GM21619 (cell line): ENCODE measurements around the gene APBB1.
"Not testable (repeated sequence)": the region's sequence is repeated elsewhere in the genome, so short reads cannot be mapped to it uniquely, and the experiment has no call there.

ENCODE experiments used
- ATAC-seq: cut with Tn5 transposase; IDR thresholded peaks from one replicate; pipeline ENCODE4 v1.9.1; 2021; ENCODE audit not compliant: unreplicated experiment

Gene APBB1

DNA sequence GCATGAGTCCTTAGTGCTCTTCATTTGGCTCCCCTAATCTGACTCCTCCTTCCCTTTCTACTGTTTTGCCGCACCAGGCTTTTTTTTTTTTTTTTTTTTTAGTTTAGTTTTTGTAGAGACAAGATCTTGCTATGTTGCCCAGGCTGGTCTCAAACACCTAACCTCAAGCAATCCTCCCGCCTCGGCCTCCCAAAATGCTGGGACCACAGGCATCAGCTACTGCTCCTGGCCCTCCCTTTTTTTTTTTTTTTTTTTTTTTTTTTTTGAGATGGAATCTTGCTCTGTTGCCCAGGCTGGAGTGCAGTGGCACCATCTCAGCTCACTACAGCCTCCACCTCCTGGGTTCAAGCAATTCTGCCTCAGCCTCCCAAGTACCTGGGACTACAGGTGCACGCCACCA is 26.6 kb downstream of the APBB1 start:
- ATAC-seq = not testable (repeated sequence)

DNA sequence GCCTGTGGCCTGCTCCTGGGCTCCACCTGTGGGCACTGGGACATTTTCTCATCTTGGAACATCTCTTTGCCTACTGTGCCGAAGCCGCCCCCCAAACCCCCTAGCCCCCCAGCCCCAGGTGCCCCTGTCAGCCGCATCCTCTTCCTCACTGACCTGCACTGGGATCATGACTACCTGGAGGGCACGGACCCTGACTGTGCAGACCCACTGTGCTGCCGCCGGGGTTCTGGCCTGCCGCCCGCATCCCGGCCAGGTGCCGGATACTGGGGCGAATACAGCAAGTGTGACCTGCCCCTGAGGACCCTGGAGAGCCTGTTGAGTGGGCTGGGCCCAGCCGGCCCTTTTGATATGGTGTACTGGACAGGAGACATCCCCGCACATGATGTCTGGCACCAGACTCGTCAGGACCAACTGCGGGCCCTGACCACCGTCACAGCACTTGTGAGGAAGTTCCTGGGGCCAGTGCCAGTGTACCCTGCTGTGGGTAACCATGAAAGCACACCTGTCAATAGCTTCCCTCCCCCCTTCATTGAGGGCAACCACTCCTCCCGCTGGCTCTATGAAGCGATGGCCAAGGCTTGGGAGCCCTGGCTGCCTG is 27.3 kb downstream of the APBB1 start:
- no peak for ATAC-seq

DNA sequence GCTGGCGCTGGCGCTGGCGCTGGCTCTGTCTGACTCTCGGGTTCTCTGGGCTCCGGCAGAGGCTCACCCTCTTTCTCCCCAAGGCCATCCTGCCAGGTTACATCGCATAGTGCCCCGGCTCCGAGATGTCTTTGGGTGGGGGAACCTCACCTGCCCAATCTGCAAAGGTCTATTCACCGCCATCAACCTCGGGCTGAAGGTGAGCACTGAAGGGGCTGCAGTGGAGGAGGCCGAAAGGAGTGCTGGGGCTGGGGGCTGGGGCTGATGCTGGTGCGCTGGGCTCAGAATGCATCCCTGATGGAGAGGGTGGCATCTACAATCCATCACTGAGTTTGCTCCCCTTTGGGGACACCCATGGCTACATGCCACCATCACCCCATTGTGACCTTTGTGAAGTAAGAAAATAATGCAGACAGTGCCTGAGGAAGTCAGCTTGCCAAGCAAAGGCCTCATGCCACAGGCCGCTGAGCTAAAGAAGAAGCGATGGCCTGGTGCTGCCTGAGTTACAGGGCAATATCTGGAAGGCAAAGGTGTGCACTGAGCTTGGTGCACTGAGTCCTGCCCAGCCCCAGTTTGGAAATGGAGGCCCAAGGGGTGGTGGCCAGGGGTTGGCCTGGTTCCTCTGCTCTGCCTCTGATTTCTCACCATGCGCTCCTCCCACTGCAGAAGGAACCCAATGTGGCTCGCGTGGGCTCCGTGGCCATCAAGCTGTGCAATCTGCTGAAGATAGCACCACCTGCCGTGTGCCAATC is 28.0 kb downstream of the APBB1 start:
- no peak for ATAC-seq

DNA sequence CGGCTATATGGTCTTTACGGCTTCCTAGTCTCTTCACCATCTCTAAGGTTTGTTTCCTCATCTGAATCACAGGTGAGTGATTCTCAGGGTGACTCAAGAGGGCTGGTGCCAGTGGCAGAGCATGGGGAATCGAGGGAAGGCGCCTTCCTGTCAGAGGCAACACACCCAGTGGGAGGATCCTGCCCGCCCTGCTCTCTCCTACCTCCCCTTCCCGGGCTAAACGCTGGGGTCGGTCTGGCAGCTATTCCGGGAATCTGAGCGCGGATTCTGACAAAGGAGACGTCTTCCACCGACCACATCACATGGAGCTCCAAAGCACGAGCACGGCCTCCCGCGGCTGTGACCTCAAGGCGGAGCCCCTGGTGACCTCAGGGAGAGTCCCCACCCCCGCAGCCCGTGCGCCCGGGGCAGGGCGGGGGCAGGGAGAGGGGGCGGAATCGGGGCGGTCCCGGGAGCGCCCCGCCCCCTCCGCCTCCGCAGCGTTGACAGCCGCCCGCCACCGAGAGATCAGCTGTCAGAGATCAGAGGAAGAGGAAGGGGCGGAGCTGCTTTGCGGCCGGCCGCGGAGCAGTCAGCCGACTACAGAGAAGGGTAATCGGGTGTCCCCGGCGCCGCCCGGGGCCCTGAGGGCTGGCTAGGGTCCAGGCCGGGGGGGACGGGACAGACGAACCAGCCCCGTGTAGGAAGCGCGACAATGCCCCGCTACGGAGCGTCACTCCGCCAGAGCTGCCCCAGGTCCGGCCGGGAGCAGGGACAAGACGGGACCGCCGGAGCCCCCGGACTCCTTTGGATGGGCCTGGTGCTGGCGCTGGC is 28.8 kb downstream of the APBB1 start, which contains the start of gene SMPD1:
SMPD1 (plus strand) TSS at position 570 of the 813 bp plus-strand sequence; CDS start at position 695, 125 bp downstream.
- ATAC-seq = peak; percentile 96

DNA sequence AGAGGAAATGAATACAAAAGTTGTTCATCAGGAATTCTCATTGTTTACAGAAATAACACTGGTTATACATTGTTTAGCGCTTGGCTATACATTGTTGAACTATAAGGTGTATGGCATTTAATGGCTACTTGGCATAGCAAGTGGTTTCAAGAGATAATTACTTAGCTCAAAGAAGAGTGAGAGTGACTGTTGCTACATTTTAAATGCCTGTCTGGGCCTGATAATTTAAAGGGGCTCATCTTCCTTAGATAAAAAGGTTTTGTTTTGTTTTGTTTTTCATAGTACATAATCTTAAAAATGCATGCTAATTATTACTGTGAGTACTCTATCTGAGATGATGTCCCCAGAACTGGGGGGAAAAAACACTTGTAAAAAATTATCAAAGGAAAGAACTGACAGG is 30.1 kb downstream of the APBB1 start:
- no peak for ATAC-seq

DNA sequence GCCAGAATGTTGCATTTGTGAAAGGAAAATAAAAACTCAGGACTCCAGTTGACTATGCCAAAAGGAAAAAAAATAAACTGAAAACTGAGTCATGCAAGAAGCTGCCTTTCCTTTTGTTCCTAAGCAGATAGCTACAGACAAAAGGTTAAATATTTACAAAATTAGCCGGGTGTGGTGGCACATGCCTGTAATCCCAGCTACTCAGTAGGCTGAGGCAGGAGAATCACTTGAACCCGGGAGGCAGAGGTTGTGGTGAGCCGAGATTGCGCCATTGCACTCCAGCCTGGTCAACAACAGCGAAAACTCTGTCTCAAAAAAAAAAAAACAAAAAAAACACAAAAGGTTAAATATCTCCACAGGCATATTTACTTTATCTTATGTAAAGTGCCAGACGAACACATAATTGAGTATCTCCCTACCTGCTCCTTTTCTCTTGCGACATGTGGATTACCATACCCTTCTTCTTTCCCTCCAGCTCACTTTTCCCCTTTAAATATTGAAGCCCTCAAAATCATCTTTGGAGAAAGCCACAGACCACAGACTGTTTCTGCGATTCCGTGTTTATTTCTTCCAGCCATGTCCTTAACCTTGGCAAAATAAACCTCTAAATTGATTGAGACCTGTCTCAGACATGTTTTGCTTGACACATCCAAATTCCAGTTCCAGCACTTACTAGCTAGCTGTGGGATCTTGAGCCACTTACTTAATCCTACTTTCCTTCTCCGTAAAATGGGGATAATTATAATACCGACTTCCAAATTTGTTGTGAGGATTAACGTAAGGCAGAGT is 30.9 kb downstream of the APBB1 start:
- no peak for ATAC-seq

DNA sequence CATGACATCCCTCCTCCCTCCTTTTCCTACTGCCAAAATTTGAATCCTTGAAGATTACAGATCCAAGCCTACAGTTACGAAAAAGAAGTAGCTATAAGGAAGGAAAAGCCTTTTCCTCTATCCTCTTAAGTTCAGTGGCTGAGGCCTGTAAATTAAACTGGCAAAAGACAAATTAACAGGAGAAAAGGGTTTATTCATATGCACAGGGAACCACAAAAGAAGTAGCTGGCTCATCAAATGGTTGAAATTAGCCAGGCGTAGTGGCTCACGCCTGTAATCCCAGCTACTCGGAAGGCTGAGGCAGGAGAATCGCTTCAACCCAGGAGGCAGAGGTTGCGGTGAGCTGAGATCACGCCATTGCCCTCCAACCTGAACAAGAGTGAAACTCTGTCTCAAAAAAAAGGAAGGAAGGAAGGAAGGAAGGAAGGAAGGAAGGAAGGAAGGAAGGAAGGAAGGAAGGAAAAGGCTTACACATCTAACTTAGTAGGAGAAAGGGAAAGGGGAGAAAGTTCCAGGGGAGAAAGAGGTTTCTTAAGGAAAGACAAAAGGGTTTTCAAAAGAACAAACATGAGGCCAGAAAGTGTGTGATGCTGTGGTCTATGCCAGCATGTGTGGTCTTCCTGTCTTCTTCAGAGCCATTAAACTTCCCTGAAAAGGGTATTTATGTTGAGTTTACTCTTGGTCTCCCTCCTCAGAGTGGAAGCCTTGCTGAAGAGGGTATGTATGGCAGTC is 33.7 kb downstream of the APBB1 start:
- ATAC-seq = no peak

DNA sequence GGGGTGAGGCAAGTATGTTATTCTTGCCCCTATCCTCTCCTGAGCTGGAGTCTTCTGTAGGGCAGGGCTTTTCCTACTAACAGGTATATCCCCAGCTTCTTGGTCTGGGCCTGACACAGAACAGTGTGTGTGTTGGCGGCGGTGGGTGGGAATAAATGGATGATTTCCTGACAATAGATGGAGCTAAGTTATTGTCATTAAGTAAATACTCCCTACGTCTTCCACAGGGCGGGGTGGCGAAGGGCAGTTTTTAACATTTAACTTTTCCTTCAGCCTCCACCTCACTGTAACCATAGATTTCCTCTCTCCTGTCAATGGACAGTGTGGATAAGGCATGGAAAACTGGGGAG is 40.3 kb downstream of the APBB1 start:
- no peak for ATAC-seq

DNA sequence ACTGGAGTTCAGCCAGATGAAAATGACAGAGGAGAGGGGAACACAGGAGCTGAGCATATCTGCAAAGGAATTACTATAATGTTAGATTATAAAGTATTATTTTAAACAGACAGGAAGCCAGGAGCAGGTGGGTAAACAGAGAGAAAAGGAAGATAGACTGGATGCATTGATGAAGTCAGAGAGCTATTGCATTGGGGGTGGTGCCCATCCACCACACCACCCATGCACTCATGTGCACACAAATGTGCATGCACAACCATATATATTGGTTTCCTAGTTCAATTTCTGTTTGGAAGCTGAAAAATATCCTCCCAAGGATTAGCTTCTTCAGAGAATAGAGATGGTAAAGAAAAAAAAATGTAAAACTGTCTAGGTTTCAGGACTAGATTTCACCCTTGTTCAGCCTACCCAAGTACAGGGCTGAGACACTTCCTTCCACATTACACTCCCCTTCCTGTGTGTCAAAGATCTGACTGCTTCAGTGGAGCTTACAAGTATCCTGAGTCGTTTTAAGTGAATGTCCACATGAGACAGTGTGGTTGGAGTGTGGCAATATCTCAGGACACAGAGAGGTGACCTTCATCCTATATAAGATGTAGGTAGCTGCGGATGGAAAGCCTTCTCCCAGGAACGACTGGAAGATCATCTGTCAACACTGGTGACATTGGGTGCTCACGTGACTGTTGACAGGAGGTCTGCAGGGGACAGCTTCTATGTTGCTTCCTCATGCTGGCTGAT is 40.8 kb downstream of the APBB1 start:
- no peak for ATAC-seq

DNA sequence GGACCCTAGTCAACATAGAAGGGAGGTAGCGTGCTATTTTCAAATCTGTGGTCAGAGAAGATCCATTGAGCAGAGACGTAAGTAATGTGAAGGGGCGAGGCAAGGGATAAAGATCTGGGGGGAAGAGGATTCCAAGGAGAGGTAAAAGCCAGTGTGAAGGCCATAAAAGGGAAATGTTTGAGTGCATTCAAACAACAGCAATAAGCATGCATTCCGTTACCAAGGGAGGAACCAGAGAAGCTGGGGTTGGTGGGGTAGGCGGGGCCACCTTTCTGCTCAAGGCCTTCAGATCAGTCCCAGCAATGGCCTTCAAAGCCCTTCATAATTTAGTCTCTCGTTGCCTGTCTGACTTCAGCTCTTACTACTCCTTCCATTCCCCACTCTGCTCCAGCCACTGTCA is 47.1 kb downstream of the APBB1 start:
- ATAC-seq = no peak

DNA sequence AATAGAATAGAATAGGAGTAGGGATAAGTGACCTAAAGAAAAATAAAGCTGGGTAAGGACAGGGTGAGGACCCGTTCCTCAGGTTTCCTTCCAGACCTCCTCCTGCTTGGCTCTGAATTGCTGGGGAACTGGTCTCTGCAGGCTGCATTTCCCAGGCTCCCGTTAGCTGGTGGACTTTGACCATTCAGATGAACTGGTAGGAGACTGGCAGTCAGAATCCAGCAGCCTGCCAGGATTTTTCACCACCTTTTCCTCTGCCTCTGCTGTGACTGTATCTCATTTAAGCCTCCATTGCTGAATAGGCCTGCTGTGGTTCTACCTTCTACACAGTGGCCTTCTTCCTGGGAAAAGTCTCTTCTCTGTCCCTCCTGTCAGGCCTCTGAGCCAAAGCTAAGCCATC is 53.2 kb downstream of the APBB1 start:
- no peak for ATAC-seq

DNA sequence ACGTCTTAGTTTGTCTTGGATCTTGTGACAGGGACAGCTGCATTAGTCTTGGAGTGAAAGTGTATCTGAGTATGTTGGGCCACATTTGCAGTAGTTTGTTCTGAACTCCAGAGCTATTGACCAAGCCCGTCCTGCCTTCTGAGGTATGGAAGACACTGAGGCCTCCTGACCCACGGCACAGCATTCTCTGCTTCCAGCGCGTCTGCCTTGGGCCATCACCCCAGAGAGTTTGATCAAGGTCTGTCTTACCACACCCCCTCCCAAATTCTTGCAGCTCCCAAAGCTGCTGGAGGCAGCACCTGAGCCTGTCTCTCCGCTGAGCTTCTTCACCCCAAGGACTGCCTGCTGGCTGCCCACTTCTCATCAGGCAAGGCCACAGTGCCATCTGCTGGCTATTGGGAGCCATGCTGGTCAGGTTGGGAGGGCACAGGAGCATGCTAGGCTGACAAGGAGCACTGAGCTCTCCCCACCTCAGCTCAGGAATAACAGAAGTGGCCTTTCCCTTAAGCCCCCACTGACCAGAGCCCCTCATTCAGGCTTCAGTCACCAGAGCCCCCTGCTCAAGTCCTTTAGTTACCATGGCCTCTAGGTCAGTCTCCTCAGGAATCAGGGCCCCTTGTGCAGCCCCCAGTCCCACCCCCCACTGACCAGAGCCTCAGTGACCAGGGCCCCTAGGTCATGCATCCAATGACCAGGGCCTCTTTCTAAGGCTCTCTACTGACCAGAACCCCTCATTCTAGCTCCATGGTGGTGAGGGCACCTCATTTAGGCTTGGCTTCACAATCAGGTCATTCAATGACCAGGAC is 55.8 kb downstream of the APBB1 start:
- peak; percentile 95 for ATAC-seq

DNA sequence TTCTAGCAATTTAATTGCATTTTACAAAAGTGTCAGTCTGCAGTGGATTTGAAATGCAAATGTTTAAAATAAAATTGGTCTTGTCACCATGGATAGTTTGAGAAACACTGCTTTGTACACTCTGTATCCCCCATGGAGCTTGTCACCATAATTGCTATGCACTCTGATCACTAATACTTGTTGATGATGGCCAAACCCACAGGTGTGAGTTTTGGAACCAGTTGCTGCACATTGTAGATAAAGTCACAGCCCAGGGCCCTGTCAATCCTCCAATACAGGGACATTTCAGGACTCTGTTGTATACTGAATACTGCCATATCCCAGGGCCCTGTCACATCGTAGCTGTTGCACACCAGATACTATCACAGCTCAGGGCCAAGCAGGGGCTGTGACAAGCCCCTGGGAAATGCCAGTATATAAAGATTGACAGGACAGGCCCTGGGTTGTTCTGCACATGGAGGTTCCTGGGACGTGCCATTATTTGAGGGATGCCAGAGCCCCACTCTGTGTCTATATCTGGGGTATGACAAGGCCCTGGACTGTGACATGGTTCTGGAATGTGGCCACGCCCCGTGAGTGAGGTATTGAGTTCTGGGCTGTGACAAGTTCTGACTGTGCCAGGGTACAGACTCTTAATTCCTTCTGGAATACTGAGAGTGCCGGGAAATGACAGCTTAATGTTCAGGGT is 56.6 kb downstream of the APBB1 start:
- no peak for ATAC-seq

DNA sequence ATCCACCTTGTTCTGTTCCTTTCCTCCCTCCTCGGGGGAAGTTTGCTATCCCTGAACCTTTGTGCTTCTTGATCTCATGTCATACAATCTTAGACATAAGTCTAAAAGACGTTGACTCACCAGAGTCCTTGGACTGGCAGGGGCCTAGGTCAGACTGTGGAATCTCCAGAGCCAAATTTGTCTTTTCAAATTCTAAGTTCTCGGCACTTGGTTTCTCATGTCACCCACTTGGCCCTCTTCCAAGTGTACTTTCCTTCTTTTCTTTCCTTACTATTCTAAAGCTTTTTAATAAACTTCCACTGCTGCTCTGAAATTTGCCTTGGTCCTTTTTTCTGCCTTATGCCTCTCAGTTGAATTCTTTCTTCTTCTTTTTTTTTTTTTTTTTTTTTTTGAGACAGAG is 58.7 kb downstream of the APBB1 start:
- ATAC-seq = no peak

DNA sequence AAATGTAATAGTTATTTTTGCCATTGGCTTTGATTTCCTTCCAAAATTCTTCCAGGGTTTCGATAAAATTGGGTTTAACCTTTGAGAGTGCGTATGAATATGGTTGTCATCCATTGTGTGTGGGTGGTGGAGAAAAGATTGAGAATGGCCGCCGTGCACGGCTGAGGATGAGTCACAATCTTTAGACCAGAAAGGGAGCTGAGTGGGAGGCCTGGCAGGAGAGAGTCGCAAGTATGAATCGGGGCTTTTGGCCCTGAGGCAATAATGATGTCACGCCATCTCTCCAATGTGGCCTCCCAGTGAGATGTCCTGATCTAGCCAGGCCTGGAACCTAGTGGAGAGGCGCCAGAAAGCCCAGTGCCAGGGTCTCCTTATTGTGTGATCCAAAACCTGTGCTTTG is 61.7 kb downstream of the APBB1 start:
- ATAC-seq = no peak

DNA sequence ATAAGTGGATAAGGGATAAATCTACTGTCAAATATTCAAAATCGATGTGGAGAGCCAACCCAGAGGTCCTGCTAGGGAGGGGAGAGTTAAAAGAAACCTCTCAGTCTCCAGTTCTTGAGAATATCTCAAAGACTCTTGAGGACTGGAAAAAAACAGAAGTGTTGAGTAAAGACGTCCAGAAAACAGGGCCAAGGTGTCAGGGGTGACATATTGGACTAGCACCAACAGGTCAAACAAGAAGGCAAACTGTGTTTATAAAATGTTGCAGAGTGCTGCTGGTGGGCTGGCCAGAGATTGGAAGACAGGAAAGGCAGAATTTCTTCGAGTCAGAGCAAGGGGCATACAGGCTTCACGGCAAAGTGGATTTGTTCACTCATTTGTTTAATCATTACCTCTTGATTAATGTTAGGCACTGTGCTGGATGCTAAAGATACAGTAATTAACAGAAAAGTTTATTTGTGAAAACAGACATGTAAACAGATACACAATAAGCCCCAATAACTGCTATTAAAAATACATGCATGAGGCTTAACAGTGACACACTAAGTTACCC is 62.3 kb downstream of the APBB1 start:
- no peak for ATAC-seq

DNA sequence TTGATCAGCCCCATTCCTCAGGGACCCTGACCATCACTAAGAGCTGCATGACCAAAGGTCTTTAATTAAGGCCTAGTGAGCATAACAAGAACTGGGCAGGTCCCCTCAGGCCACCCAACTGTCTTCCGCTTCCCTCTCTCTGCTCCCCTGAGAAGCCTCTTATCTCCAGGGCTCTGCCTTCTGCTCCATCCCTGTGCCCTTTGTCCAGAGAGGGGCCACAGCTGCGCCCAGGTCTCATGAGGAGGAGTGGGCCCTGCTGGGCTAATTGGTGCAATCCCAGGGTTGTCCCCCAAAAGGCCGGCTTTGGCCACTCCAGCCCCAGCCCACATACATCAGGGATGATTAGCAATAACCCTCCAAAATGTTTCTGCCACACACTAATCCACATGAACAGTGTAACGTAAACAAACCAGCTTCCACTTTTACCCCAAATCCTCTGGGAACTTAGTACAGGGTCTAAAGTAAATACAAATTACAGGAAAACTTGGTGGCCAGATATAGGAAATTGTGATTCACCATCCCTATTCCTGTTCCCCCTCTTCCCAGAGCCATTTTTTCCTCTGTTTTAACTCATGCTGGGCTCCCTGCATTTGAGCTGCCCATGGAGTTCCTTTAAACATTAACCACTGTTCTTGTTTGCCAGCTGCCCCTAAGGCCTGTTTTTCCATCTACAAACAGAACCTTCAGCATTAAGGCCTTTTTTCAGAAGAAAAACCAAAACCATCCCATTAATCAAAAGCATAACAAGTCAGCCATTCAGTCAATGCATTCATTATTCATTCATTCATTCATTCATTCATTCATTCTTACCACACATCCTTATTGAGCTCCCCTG is 64.0 kb downstream of the APBB1 start:
- no peak for ATAC-seq
